ENCODE results near the gene CENPM.
A peak's percentile ranks its signal among the peaks of the same experiment; 100 is the strongest.

CENPM gene

GRCh38 chr22:41946629-41947423, at the start of gene CENPM:
Gene CENPM, minus strand, starts transcription at chr22:41947152. Its CDS starts 76 bp downstream, at chr22:41947076.
- peak within 1 kb of the TSS; percentile 95 for H3K4me3 ChIP-seq (ENCODE audit: low read depth, low read length)
- TF ChIP-seq CTCF (conservative IDR thresholded peaks at IDR 0.05; ENCODE audit: low read depth, low read length), result no peak
- peak; percentile 95 for DNase-seq (ENCODE audit: low read depth)

GRCh38 chr22:41995211-41995610, 48.3 kb upstream of the CENPM start:
- H3K4me3 ChIP-seq (ENCODE audit: low read depth, low read length), result no peak overlapping the region
- no peak for TF ChIP-seq CTCF (conservative IDR thresholded peaks at IDR 0.05; ENCODE audit: low read depth, low read length)
- no peak for DNase-seq (ENCODE audit: low read depth)

GRCh38 chr22:41992496-41992895, 45.5 kb upstream of the CENPM start:
- no peak overlapping the region for H3K4me3 ChIP-seq (ENCODE audit: low read depth, low read length)
- DNase-seq (ENCODE audit: low read depth), result no peak
- no peak for TF ChIP-seq CTCF (conservative IDR thresholded peaks at IDR 0.05; ENCODE audit: low read depth, low read length)

- no peak for TF ChIP-seq CTCF (conservative IDR thresholded peaks at IDR 0.05; ENCODE audit: low read depth, low read length)
- no peak for DNase-seq (ENCODE audit: low read depth)
- no peak overlapping the region for H3K4me3 ChIP-seq (ENCODE audit: low read depth, low read length)
These were observed 44.2 kb upstream of the CENPM start for GRCh38 chr22:41991111-41991510.

GRCh38 chr22:41989246-41989645, 42.3 kb upstream of the CENPM start:
- no peak for TF ChIP-seq CTCF (conservative IDR thresholded peaks at IDR 0.05; ENCODE audit: low read depth, low read length)
- no peak for DNase-seq (ENCODE audit: low read depth)
- H3K4me3 ChIP-seq (ENCODE audit: low read depth, low read length), result no peak overlapping the region

GRCh38 chr22:41987276-41987675, 40.3 kb upstream of the CENPM start:
- no peak for TF ChIP-seq CTCF (conservative IDR thresholded peaks at IDR 0.05; ENCODE audit: low read depth, low read length)
- no peak overlapping the region for H3K4me3 ChIP-seq (ENCODE audit: low read depth, low read length)
- DNase-seq (ENCODE audit: low read depth), result no peak

Data from choroid plexus epithelial cell (primary cell).